Measurements from ENCODE around the gene SLC17A4. TPM values are rescaled to one million over a fixed set of nuclear protein-coding genes. Genes with fewer than 3 reads are reported as not detected.

The SLC17A4 gene
- total and polyA plus RNA-seq, 10 of the 15 experiments (the other 5 are each of a cell fraction or from before 2014, with no cell fraction given) = not detected

DNA sequence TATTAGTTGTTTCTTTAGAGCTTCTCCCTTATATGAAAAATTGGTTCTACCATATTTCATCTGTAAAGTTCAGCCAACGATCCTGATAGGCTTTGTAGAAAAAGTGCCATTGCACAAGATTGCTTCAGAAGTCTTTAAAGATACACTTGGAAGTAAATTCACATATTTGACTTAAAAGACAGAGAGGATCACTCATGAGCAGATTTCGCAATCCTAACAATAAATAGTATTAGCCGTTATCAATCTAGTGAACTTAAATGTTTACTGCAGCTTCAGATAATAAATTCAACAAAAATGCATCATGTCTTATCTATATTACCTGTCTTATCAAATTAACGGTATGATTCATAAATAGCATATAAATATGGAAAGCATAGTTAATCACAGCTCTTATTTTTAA lies 8.7 kb upstream of the SLC17A4 start (continued):
- TF ChIP-seq, protein P1, sequence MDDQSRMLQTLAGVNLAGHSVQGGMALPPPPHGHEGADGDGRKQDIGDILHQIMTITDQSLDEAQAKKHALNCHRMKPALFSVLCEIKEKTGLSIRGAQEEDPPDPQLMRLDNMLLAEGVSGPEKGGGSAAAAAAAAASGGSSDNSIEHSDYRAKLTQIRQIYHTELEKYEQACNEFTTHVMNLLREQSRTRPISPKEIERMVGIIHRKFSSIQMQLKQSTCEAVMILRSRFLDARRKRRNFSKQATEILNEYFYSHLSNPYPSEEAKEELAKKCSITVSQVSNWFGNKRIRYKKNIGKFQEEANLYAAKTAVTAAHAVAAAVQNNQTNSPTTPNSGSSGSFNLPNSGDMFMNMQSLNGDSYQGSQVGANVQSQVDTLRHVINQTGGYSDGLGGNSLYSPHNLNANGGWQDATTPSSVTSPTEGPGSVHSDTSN (IDR thresholded peaks at IDR 0.05; ENCODE audit: insufficient replicate concordance, low read depth, low read length) = no peak

DNA sequence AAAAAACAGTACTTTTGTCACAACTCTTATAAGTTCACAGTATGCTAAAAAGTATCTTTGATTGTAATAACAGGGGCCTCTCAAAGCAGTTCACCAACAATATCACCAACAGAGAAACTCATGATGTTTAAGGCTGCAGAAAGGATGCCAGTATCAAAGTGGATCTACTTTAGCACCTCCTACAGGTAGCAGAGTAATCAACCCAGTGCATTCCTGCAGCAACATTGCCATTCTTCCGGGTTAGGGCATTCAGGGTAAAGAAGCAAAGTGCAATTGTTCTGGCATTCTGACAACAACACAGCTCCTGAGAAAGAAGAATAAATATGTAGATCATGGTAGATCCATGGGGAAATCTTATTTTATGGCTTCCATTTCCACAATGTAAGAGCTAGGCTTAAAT lies 7.6 kb upstream of the SLC17A4 start:
- no peak overlapping the region for H3K9ac ChIP-seq (ENCODE audit: control insufficient read depth, insufficient read depth, low read length)
- DNase-seq (ENCODE audit: low read depth, low spot score) = no peak
- FAIRE-seq = no peak
- no peaks in the 10 kb centered on the region for H3K36me3 ChIP-seq (ENCODE audit: control insufficient read depth in 2 of 2, insufficient read depth in 2 of 2, low read length in 1 of 2)
- POLR2A ChIA-PET = no interaction called here
- H3K9me3 ChIP-seq (replicated peaks; ENCODE audit: control insufficient read depth, insufficient read depth, low read length) = no peaks in the 10 kb centered on the region
- SMC1A ChIA-PET (ENCODE audit: uncharacterized antibody, unreplicated experiment) = interaction anchor here (0.7 kb wide), 1 partner anchor 13 kb away, joined by 3 read pairs; no protein-coding TSS in a partner anchor
- H3K27me3 ChIP-seq (replicated peaks in 1 of 2; ENCODE audit: control insufficient read depth in 2 of 2, insufficient read depth in 2 of 2, low read length in 1 of 2) = no peaks in the 10 kb centered on the region
- CTCF ChIA-PET = interaction anchor here (1.5 to 1.6 kb wide), 2 partner anchors 29 to 31 kb away, joined by 3 to 4 read pairs; no protein-coding TSS in a partner anchor
- RAD21 ChIA-PET (ENCODE audit: unreplicated experiment) = no interaction called here
- no peak overlapping the region for H3K4me3 ChIP-seq
- H2AFZ ChIP-seq (ENCODE audit: control insufficient read depth, low read depth, low read length) = no peak overlapping the region
- ATAC-seq = no peak
- 51% methylated on average over 1 of the region's 1 CpG for WGBS (ENCODE audit: insufficient coverage, insufficient replicate concordance, low lambda C conversion rate, missing lambda C conversion rate)
- in situ Hi-C loops (cut with MboI) (no loop called here), intact Hi-C loops (cut with micrococcal nuclease; ENCODE audit: unreplicated experiment) (no loop called here)
- no peaks in the 10 kb centered on the region for H3K79me2 ChIP-seq (ENCODE audit: control insufficient read depth, insufficient read depth, low read length)
- no peak overlapping the region for H3K27ac ChIP-seq (ENCODE audit: control insufficient read depth, insufficient read depth)
- no peak overlapping the region for H3K4me2 ChIP-seq (ENCODE audit: control insufficient read depth, insufficient read depth)
- BruUV-seq (replicated peaks) = no TSS peak
- no peaks in the 10 kb centered on the region for H4K20me1 ChIP-seq (ENCODE audit: control insufficient read depth, insufficient read depth)
- no peaks in the 10 kb centered on the region for H3K4me1 ChIP-seq (ENCODE audit: control insufficient read depth, insufficient read depth, low read length)
- TF ChIP-seq PRDM15 (CRISPR knock-in tag; IDR thresholded peaks at IDR 0.05) (no peak), ESRRA (IDR thresholded peaks at IDR 0.05; ENCODE audit: low read length) (no peak), SIN3A (IDR thresholded peaks at IDR 0.05; ENCODE audit: low read depth, low read length) (no peak), SMAD1 (IDR thresholded peaks at IDR 0.05; ENCODE audit: low read depth, partially characterized antibody) (no peak), STAT3 (IDR thresholded peaks at IDR 0.05; ENCODE audit: low read depth, low read length) (no peak)
- TF ChIP-seq, protein P2, sequence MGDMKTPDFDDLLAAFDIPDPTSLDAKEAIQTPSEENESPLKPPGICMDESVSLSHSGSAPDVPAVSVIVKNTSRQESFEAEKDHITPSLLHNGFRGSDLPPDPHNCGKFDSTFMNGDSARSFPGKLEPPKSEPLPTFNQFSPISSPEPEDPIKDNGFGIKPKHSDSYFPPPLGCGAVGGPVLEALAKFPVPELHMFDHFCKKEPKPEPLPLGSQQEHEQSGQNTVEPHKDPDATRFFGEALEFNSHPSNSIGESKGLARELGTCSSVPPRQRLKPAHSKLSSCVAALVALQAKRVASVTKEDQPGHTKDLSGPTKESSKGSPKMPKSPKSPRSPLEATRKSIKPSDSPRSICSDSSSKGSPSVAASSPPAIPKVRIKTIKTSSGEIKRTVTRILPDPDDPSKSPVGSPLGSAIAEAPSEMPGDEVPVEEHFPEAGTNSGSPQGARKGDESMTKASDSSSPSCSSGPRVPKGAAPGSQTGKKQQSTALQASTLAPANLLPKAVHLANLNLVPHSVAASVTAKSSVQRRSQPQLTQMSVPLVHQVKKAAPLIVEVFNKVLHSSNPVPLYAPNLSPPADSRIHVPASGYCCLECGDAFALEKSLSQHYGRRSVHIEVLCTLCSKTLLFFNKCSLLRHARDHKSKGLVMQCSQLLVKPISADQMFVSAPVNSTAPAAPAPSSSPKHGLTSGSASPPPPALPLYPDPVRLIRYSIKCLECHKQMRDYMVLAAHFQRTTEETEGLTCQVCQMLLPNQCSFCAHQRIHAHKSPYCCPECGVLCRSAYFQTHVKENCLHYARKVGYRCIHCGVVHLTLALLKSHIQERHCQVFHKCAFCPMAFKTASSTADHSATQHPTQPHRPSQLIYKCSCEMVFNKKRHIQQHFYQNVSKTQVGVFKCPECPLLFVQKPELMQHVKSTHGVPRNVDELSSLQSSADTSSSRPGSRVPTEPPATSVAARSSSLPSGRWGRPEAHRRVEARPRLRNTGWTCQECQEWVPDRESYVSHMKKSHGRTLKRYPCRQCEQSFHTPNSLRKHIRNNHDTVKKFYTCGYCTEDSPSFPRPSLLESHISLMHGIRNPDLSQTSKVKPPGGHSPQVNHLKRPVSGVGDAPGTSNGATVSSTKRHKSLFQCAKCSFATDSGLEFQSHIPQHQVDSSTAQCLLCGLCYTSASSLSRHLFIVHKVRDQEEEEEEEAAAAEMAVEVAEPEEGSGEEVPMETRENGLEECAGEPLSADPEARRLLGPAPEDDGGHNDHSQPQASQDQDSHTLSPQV (IDR thresholded peaks at IDR 0.05) = no peak
- TF ChIP-seq, protein P3, sequence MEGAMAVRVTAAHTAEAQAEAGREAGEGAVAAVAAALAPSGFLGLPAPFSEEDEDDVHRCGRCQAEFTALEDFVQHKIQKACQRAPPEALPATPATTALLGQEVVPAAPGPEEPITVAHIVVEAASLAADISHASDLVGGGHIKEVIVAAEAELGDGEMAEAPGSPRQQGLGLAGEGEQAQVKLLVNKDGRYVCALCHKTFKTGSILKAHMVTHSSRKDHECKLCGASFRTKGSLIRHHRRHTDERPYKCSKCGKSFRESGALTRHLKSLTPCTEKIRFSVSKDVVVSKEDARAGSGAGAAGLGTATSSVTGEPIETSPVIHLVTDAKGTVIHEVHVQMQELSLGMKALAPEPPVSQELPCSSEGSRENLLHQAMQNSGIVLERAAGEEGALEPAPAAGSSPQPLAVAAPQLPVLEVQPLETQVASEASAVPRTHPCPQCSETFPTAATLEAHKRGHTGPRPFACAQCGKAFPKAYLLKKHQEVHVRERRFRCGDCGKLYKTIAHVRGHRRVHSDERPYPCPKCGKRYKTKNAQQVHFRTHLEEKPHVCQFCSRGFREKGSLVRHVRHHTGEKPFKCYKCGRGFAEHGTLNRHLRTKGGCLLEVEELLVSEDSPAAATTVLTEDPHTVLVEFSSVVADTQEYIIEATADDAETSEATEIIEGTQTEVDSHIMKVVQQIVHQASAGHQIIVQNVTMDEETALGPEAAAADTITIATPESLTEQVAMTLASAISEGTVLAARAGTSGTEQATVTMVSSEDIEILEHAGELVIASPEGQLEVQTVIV (IDR thresholded peaks at IDR 0.05; ENCODE audit: borderline replicate concordance, partially characterized antibody) = no peak

All from GM12878 (cell line).